GM12873 (cell line): Measurements from ENCODE around the gene HYOU1.

ENCODE experiments used
- CTCF ChIP-seq: IDR thresholded peaks from 2 replicates; pipeline ENCODE4 v1.5.1; 2012; ENCODE audit warnings: low read depth, mild to moderate bottlenecking, moderate library complexity, low read length, control low read depth; ENCODE audit not compliant: insufficient read depth; ENCODE audit errors: missing control alignments

Gene HYOU1

GRCh38 chr11:119057000-119057769, at the start of gene HYOU1:
Gene HYOU1, minus strand, starts transcription at chr11:119057205. Its CDS starts 1,045 bp downstream, at chr11:119056160.
- TF ChIP-seq CTCF: peak; percentile 26

GRCh38 chr11:119103793-119104192, 46.8 kb upstream of the HYOU1 start:
- TF ChIP-seq CTCF: no peak

- no peak for TF ChIP-seq CTCF
These were observed 44.9 kb upstream of the HYOU1 start, which contains the start of gene DPAGT1 for GRCh38 chr11:119101759-119102423. Gene DPAGT1, minus strand, starts transcription at chr11:119101853. Its CDS starts 198 bp downstream, at chr11:119101655.

GRCh38 chr11:119100994-119101758, 44.2 kb upstream of the HYOU1 start:
- TF ChIP-seq CTCF: peak; percentile 16

GRCh38 chr11:119100246-119100970, 43.4 kb upstream of the HYOU1 start:
- TF ChIP-seq CTCF: peak; percentile 38

GRCh38 chr11:119099711-119100110, 42.7 kb upstream of the HYOU1 start:
- no peak for TF ChIP-seq CTCF
